IgD-negative memory B cell (primary cell): ENCODE data around the gene LRP2. TPM values are rescaled to one million over a fixed set of nuclear protein-coding genes. Genes with fewer than 3 reads are reported as not detected.

Experiments
- H3K27ac Mint-ChIP-seq, 3 donors: one replicate each; pipeline ENCODE4 v1.8.0; 2020 to 2022; ENCODE audit warnings: mild to moderate bottlenecking in 3 of 3, mixed read lengths in 3 of 3, moderate library complexity in 1 of 3
- H3K27me3 Mint-ChIP-seq: one replicate; pipeline ENCODE4 v1.8.0; 2021; ENCODE audit warnings: mixed read lengths
- H3K36me3 Mint-ChIP-seq: one replicate; pipeline ENCODE4 v1.8.0; 2020; ENCODE audit warnings: mild to moderate bottlenecking, mixed read lengths
- H3K4me1 Mint-ChIP-seq, 3 donors: one replicate each; pipeline ENCODE4 v1.8.0; 2020 to 2022; ENCODE audit warnings: mixed read lengths in 3 of 3, mild to moderate bottlenecking in 1 of 3
- H3K4me3 Mint-ChIP-seq, 4 donors: one replicate each; pipeline ENCODE4 v1.8.0; 2020 to 2022; ENCODE audit warnings: mild to moderate bottlenecking in 4 of 4, mixed read lengths in 4 of 4, moderate library complexity in 3 of 4
- H3K9me3 Mint-ChIP-seq, 3 donors: one replicate each; pipeline ENCODE4 v1.8.0; 2020 to 2021; ENCODE audit warnings: mixed read lengths in 3 of 3, mild to moderate bottlenecking in 1 of 3
- polyA plus RNA-seq: library from polyadenylated mRNA; unstranded; fragments of 300-500 nt; fragmentation: Illumina TruSeq; gene quantifications from one replicate; pipeline ENCODE4 v1.2.3, GENCODE V29; 2021

Gene LRP2
- polyA plus RNA-seq, 1 donor from 2014 or later, result not detected

DNA sequence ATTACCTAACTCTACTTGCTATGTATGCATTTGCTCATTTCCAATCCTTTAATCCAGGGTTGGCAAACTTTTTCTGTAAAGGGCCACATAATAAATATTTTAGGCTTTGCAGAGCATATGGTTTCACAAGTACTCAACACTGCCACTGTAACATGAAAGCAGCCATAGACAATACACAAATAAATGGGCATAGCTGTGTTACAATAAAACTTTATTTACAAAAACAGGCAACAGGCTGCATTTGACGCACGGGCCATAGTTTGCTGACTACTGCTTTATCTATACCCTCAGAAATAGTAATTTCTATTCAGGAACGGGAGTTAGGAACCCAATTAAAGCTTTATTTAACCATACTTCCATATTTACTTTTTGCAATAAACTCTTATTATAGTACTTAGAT lies 154.3 kb downstream of the LRP2 start:
- Mint-ChIP-seq H3K4me1 (no peaks in the 10 kb centered on the region), H3K27ac (no peak overlapping the region), H3K36me3 (no peaks in the 10 kb centered on the region), H3K4me3 (no peak overlapping the region), H3K27me3 (no peaks in the 10 kb centered on the region), H3K9me3 (no peaks in the 10 kb centered on the region)

GRCh38 chr2:169205176-169205575 lies 157.2 kb downstream of the LRP2 start:
- Mint-ChIP-seq H3K4me1 (no peaks in the 10 kb centered on the region), H3K27me3 (no peaks in the 10 kb centered on the region)

GRCh38 chr2:169203952-169204351 lies 158.4 kb downstream of the LRP2 start:
- peaks cover 1% of the 10 kb centered on the region for H3K27me3 Mint-ChIP-seq
- H3K27ac Mint-ChIP-seq, result no peak overlapping the region
- H3K4me3 Mint-ChIP-seq, result no peak overlapping the region
- no peaks in the 10 kb centered on the region for H3K4me1 Mint-ChIP-seq
- no peaks in the 10 kb centered on the region for H3K36me3 Mint-ChIP-seq
- peaks cover 0 to 4% (median 1%) of the 10 kb centered on the region in 3 donors for H3K9me3 Mint-ChIP-seq

More at GRCh38 chr2:169205176-169205575, 157.2 kb downstream of the LRP2 start:
- no peak overlapping the region for H3K27ac Mint-ChIP-seq
- no peak overlapping the region for H3K4me3 Mint-ChIP-seq
- peaks cover 0 to 4% (median 1%) of the 10 kb centered on the region in 3 donors for H3K9me3 Mint-ChIP-seq
- no peaks in the 10 kb centered on the region for H3K36me3 Mint-ChIP-seq

GRCh38 chr2:169200756-169201155 lies 161.6 kb downstream of the LRP2 start:
- Mint-ChIP-seq H3K9me3 (peaks cover 0 to 4% (median 1%) of the 10 kb centered on the region in 3 donors), H3K36me3 (no peaks in the 10 kb centered on the region), H3K4me3 (no peak overlapping the region), H3K27me3 (peaks cover 1% of the 10 kb centered on the region), H3K27ac (no peak overlapping the region), H3K4me1 (no peaks in the 10 kb centered on the region)

GRCh38 chr2:169193618-169194017 lies 168.7 kb downstream of the LRP2 start:
- peaks cover 0 to 2% (median 0%) of the 10 kb centered on the region in 3 donors for H3K9me3 Mint-ChIP-seq
- peaks cover 1% of the 10 kb centered on the region for H3K36me3 Mint-ChIP-seq
- H3K4me3 Mint-ChIP-seq, result no peak overlapping the region
- no peak overlapping the region for H3K27ac Mint-ChIP-seq
- peaks cover 4% of the 10 kb centered on the region for H3K27me3 Mint-ChIP-seq
- H3K4me1 Mint-ChIP-seq, result no peaks in the 10 kb centered on the region

DNA sequence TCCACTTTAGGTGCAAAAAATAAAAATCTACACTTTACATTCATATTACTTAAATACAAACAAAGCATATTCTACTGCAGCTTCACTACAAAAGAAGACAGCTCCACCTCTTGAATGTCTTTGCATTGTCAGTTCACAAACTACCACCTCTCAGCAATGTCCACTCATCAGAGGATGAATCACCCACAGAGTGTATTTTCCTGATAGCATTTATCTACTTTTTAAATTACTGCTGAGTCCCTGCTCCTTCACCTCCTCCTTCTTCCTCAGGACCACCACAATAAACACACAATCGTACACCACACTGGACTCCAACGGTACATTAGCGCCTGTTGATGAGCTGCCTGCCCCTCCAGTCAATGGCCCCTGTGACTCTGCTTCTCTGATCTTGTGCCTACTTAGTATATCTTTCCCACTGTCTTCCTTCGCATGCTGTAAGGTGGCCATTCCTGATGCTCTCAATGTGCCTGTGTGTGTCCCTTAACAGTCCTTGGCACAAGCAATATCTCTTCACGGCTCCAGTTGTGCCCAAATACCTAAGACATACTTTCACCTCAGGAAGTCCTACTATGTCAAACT lies 172.0 kb downstream of the LRP2 start:
- peaks cover 4% of the 10 kb centered on the region for H3K27me3 Mint-ChIP-seq
- H3K36me3 Mint-ChIP-seq, result peaks cover 1% of the 10 kb centered on the region
- no peak overlapping the region for H3K27ac Mint-ChIP-seq
- H3K9me3 Mint-ChIP-seq, result peaks cover 0 to 2% (median 0%) of the 10 kb centered on the region in 3 donors
- H3K4me3 Mint-ChIP-seq, result no peak overlapping the region
- no peaks in the 10 kb centered on the region for H3K4me1 Mint-ChIP-seq

- Mint-ChIP-seq H3K4me3 (no peak overlapping the region), H3K27me3 (peaks cover 4% of the 10 kb centered on the region), H3K9me3 (peaks cover 0 to 2% (median 0%) of the 10 kb centered on the region in 3 donors), H3K4me1 (no peaks in the 10 kb centered on the region), H3K36me3 (peaks cover 1% of the 10 kb centered on the region), H3K27ac (no peak overlapping the region)
Measured at GRCh38 chr2:169189132-169189531, 173.2 kb downstream of the LRP2 start.

DNA sequence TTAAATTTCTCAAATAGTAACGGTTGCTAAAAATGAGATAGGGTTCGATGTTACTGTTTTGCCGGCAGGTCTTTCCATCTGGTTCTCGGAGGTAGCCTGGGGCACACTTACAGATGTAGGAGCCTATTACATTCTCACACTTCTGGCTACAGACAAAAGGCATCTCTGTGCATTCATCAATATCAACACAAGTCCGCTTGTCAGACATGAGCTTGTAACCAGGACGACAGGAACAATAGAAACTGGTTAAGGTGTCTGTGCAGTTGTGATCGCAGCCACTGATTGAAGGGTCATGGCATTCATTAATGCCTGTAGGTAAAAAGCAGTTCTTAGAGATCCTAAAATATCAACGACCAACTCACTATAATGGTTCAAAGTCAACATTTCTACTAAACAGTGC lies 176.6 kb downstream of the LRP2 start:
- H3K36me3 Mint-ChIP-seq, result no peaks in the 10 kb centered on the region
- H3K27ac Mint-ChIP-seq, result no peak overlapping the region
- H3K4me3 Mint-ChIP-seq, result no peak overlapping the region
- peaks cover 0 to 5% (median 4%) of the 10 kb centered on the region in 3 donors for H3K4me1 Mint-ChIP-seq
- no peaks in the 10 kb centered on the region for H3K9me3 Mint-ChIP-seq
- peaks cover 1% of the 10 kb centered on the region for H3K27me3 Mint-ChIP-seq

DNA sequence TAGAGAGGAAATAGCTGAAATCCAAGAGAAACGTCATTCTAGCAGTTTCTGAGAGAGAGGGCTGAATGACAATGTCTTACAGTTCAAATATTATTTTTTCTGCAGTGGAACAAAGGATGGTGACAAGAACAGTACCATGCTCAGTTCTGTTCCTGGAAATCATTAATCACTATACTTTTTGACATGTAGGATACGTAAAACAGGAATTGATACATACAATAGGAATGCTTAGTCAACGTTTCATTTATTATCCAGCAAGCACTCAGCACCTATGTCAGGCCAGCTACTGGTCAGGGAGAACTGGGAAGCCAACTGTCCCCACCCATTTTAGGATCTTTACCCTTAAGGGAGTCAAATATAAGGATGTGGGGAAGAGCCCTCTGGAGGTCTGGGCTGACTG lies 178.3 kb downstream of the LRP2 start:
- peaks cover 0 to 5% (median 4%) of the 10 kb centered on the region in 3 donors for H3K4me1 Mint-ChIP-seq
- H3K27ac Mint-ChIP-seq, result no peak overlapping the region
- H3K4me3 Mint-ChIP-seq, result no peak overlapping the region
- H3K9me3 Mint-ChIP-seq, result no peaks in the 10 kb centered on the region
- H3K27me3 Mint-ChIP-seq, result no peaks in the 10 kb centered on the region
- no peaks in the 10 kb centered on the region for H3K36me3 Mint-ChIP-seq

DNA sequence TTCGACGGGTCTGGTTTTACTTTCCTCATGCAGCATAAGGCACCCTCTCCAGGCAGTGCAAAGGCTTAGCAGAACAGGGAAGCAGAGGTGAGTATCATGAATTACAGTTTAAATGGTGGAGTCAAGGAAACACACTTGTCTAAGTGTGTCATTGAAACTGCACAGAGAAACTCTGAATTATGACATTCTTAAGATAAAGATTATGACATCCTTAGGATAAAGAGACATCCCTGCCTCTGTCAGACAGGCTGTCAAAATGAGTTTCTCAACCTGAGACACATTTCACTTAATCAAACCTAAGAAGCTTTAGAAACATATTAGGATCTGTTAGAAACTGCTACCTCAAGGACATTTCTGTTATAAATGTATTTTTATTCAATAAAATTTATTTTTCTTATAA lies 179.8 kb downstream of the LRP2 start:
- Mint-ChIP-seq H3K4me3 (no peak overlapping the region), H3K27me3 (peaks cover 3% of the 10 kb centered on the region), H3K9me3 (no peaks in the 10 kb centered on the region), H3K4me1 (peaks cover 0 to 5% (median 4%) of the 10 kb centered on the region in 3 donors), H3K36me3 (no peaks in the 10 kb centered on the region), H3K27ac (no peak overlapping the region)

DNA sequence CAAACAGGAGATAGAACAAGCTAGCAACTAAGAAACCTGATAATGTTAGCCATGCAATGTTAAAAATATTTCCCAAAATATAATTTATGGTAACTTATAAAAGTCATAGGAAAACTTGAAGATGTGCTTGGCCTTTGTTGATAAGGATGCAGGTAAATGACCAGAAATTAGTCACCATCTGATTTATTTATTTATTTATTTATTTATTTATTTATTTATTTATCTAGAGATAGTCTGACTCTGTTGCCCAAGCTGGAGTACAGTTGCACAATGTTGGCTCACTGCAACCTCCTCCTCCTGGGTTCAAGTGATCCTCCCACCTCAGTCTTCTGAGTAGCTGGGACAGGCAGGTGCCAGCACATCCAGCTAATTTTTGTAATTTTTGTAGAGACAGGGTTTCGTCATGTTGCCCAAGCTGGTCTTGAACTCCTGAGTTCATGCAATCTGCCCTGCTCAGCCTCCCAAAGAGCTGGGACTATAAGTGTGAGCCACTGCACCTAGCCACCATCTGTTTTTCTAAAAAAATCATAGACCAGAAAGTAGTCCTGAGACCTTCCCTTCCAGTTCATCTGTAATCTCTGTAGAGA lies 183.4 kb downstream of the LRP2 start:
- no peak overlapping the region for H3K4me3 Mint-ChIP-seq
- peaks cover 0 to 5% (median 4%) of the 10 kb centered on the region in 3 donors for H3K4me1 Mint-ChIP-seq
- H3K9me3 Mint-ChIP-seq, result no peaks in the 10 kb centered on the region
- peaks cover 9% of the 10 kb centered on the region for H3K27me3 Mint-ChIP-seq
- H3K36me3 Mint-ChIP-seq, result no peaks in the 10 kb centered on the region
- H3K27ac Mint-ChIP-seq, result no peak overlapping the region

DNA sequence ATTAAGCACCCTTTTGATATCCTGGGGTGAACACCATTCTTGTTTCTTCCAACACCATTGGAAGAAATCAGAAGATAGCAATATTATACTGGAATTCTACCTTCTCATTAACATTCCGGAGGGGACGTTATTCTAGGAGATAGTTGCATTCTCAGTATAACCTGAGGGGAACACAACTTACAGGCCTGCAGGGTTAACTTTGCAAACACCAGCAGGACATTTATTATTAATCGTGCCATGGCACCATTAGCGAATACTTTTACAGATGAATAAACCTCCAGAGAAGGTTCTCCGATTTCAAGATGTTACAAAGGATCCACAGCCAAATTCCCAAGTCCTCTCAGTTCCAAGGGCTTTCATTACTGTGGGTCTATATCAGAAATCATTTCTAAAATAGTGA lies 184.0 kb downstream of the LRP2 start:
- H3K4me1 Mint-ChIP-seq, result peaks cover 0 to 5% (median 4%) of the 10 kb centered on the region in 3 donors

DNA sequence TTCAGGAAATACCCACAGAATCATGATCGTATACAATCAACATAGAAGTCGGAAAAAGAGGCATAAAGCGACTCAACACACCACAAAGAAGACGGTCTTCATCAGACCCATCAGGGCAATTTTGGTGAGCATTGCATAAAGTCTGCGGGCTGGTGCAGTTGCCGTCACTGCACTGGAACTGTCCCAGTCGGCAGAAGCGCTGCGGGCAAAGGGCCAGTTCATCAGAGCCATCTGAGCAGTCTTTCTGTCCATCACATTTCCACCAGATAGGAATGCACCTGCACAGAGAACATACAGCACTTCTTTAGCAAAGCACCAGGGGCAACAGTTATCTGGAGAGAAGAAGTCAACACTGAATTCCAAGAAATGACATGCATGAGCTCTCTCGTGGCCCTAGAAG lies 187.2 kb downstream of the LRP2 start:
- Mint-ChIP-seq H3K27me3 (peaks cover 12% of the 10 kb centered on the region), H3K4me1 (no peaks in the 10 kb centered on the region), H3K9me3 (no peaks in the 10 kb centered on the region), H3K36me3 (no peaks in the 10 kb centered on the region), H3K4me3 (no peak overlapping the region), H3K27ac (no peak overlapping the region)

More for the DNA sequence above, 184.0 kb downstream of the LRP2 start:
- Mint-ChIP-seq H3K9me3 (no peaks in the 10 kb centered on the region), H3K36me3 (no peaks in the 10 kb centered on the region), H3K27ac (no peak overlapping the region), H3K4me3 (no peak overlapping the region), H3K27me3 (peaks cover 11% of the 10 kb centered on the region)

- no peak overlapping the region for H3K27ac Mint-ChIP-seq
- H3K36me3 Mint-ChIP-seq, result no peaks in the 10 kb centered on the region
- no peaks in the 10 kb centered on the region for H3K4me1 Mint-ChIP-seq
- peaks cover 12% of the 10 kb centered on the region for H3K27me3 Mint-ChIP-seq
- no peak overlapping the region for H3K4me3 Mint-ChIP-seq
- no peaks in the 10 kb centered on the region for H3K9me3 Mint-ChIP-seq
Measured at GRCh38 chr2:169173876-169174275, 188.5 kb downstream of the LRP2 start.

DNA sequence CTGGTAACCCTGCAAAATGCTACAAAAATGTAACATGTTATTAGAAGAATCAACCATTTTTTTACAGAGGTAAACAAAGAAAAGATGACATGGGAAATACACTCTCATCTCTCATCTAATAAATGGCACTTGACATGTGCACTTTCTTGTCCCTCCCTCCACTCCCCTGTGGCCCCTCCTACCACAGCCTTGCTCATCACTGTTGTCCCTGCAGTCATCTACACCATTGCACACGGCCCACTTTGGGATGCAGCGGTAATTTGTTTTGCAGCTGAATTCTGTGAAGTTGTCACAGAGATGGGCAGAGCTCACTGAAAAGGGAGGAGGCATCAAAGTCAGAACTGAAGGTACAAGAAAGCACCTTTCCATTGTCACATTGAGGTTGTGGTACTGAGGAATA lies 189.4 kb downstream of the LRP2 start:
- H3K9me3 Mint-ChIP-seq, result peaks cover 0 to 3% (median 1%) of the 10 kb centered on the region in 3 donors
- H3K27me3 Mint-ChIP-seq, result peaks cover 12% of the 10 kb centered on the region
- no peaks in the 10 kb centered on the region for H3K4me1 Mint-ChIP-seq
- no peak overlapping the region for H3K4me3 Mint-ChIP-seq
- no peak overlapping the region for H3K27ac Mint-ChIP-seq
- H3K36me3 Mint-ChIP-seq, result no peaks in the 10 kb centered on the region

DNA sequence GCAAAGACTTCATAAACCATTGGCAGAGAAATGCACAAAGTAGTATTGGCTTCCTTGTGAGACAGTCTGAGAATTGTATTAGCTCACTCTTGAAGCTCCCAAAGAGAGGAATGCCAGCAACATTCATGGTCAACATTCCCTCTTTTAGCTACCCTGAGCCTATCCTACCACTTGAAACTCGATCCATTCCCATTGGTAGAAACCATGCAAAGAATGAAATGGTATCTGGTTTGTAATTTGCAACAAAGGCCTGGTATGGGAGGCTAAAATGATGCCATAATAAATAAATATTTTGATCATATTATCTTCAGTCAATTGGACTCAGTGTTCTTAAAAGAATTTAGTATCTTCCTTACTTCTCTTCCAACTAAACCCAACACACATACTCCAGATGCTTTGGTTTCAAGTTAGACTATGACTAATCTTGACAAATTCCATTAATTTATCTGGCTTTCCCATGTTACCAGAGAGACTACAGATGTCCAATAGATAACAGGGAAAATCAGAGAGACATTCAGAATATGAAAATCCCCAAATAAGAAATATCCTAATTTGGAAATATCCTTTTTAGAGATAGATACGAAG lies 190.1 kb downstream of the LRP2 start:
- H3K27ac Mint-ChIP-seq, result no peak overlapping the region
- no peaks in the 10 kb centered on the region for H3K4me1 Mint-ChIP-seq
- H3K4me3 Mint-ChIP-seq, result no peak overlapping the region
- H3K36me3 Mint-ChIP-seq, result no peaks in the 10 kb centered on the region
- peaks cover 0 to 3% (median 1%) of the 10 kb centered on the region in 3 donors for H3K9me3 Mint-ChIP-seq
- peaks cover 10% of the 10 kb centered on the region for H3K27me3 Mint-ChIP-seq
